K562 (cell line): ENCODE data around the gene PURA. TPM values are rescaled to one million over a fixed set of nuclear protein-coding genes. Genes with fewer than 3 reads are reported as not detected.

Source experiments
- ATAC-seq: fragments of 200-7000 bp; cut with Tn5 transposase; 3 replicates; pipeline ENCODE4 v1.9.1; 2020; ENCODE audit warnings: moderate library complexity
- BruUV-seq: library from RNA; stranded (reverse); fragments of 400-500 nt; replicated peaks from 2 replicates; lab custom pipeline; 2021; lab: Mats Ljungman, UMichigan
- CTCF ChIA-PET: fragments of 300-600 bp; formaldehyde crosslinking; extraction: SDS; loops from one replicate; lab custom pipeline; 2021; ENCODE audit warnings: low intra/inter-chr PET ratio; lab: Yijun Ruan, JAX
- POLR2A ChIA-PET: fragments of 300-600, 350-650 bp; sonication (Branson Sonifier 250); formaldehyde crosslinking; extraction: SDS; loops from one replicate; lab custom pipeline; 2021; ENCODE audit warnings: antibody characterized with exemption, inconsistent platforms; lab: Yijun Ruan, JAX
- DNase-seq, 4 experiments: peaks; one replicate each; pipeline versions ENCODE4 v3.0.0 to v3.0.0-alpha.2; 2011 to 2018; ENCODE audit warnings: low spot score in 3 of 4, mixed read lengths in 3 of 4; ENCODE audit errors: extremely low read depth in 1 of 4
- FAIRE-seq: peaks from 2 replicates; lab custom pipeline; 2011; peaks lifted over from hg19 to GRCh38; lab: Jason Lieb, UNC
- H2AFZ ChIP-seq: 2 replicates; pipeline ENCODE4 v1.6.0; 2011; ENCODE audit warnings: low read depth, low read length, control low read depth, inconsistent platforms
- H3K27ac ChIP-seq: fragments of 200-600 bp; 3 replicates; pipeline ENCODE4 v1.8.0; 2011; ENCODE audit warnings: low read depth, mild to moderate bottlenecking, control low read depth, inconsistent platforms, low read length, moderate library complexity, mixed read lengths; ENCODE audit errors: extremely low read depth
- H3K27me3 ChIP-seq, 2 experiments: fragments of 300-600 bp in 1 of 2; 2 replicates in 1 of 2; 3 replicates in 1 of 2; pipeline versions ENCODE4 v1.6.0 to v1.8.0; 2011; ENCODE audit warnings: inconsistent platforms in 2 of 2, low read length in 2 of 2, mild to moderate bottlenecking in 1 of 2, mixed read lengths in 1 of 2, moderate library complexity in 1 of 2; ENCODE audit not compliant: control insufficient read depth in 2 of 2, insufficient read depth in 2 of 2
- H3K36me3 ChIP-seq: fragments of 300-600 bp; 3 replicates; pipeline ENCODE4 v1.8.0; 2011; ENCODE audit warnings: mild to moderate bottlenecking, low read length, inconsistent platforms; ENCODE audit not compliant: control insufficient read depth, insufficient read depth
- H3K4me1 ChIP-seq, 2 experiments: fragments of 200-600 bp in 1 of 2; replicated peaks in 1 of 2; 2 replicates in 1 of 2; 3 replicates in 1 of 2; pipeline versions ENCODE4 v1.5.1 to v1.8.0; 2011; ENCODE audit warnings: inconsistent platforms in 2 of 2, low read length in 2 of 2, mild to moderate bottlenecking in 1 of 2, mixed read lengths in 1 of 2, moderate library complexity in 1 of 2; ENCODE audit not compliant: control insufficient read depth in 2 of 2, insufficient read depth in 2 of 2
- H3K4me2 ChIP-seq: 2 replicates; pipeline ENCODE4 v1.6.1; 2011; ENCODE audit warnings: low read length, control low read depth, inconsistent platforms, mixed read lengths; ENCODE audit not compliant: insufficient read depth
- H3K4me3 ChIP-seq: fragments of 200-600 bp; sonication (generic), shearing (Covaris generic); 2 replicates; pipeline ENCODE4 v1.5.1; 2016; ENCODE audit warnings: control low read depth, inconsistent platforms
- H3K79me2 ChIP-seq: fragments of 200-600 bp; 3 replicates; pipeline ENCODE4 v1.8.0; 2011; ENCODE audit warnings: low read length, inconsistent platforms; ENCODE audit not compliant: control insufficient read depth, insufficient read depth
- H3K9ac ChIP-seq, 2 experiments: 2 replicates each; pipeline versions ENCODE4 v1.6.0 to v1.6.1; 2011; ENCODE audit warnings: low read depth in 2 of 2, low read length in 2 of 2, control low read depth in 1 of 2, inconsistent platforms in 1 of 2, mild to moderate bottlenecking in 1 of 2, mixed read lengths in 1 of 2; ENCODE audit not compliant: insufficient read depth in 1 of 2
- H3K9me1 ChIP-seq: one replicate; pipeline ENCODE4 v1.6.0; 2011; ENCODE audit warnings: inconsistent platforms, mild to moderate bottlenecking, low read length, moderate library complexity; ENCODE audit not compliant: control insufficient read depth, insufficient read depth
- H3K9me3 ChIP-seq: replicated peaks from 2 replicates; pipeline ENCODE4 v1.5.1; 2011; ENCODE audit warnings: low read depth, low read length, inconsistent platforms; ENCODE audit not compliant: control insufficient read depth, insufficient read depth
- H4K20me1 ChIP-seq: replicated peaks from 2 replicates; pipeline ENCODE4 v1.6.1; 2011; ENCODE audit warnings: low read length, inconsistent platforms, mixed read lengths; ENCODE audit not compliant: control insufficient read depth, insufficient read depth
- CEBPZ ChIP-seq: fragments of 150-350 bp; IDR thresholded peaks from 2 replicates; pipeline ENCODE4 v1.6.1; 2014; ENCODE audit warnings: low read depth, mild to moderate bottlenecking, low read length, borderline replicate concordance
- DEAF1 ChIP-seq: fragments of 450-650 bp; formaldehyde crosslinking; IDR thresholded peaks from 2 replicates; pipeline ENCODE4 v1.4.0; 2020; ENCODE audit warnings: mild to moderate bottlenecking, moderate library complexity
- FOXA1 ChIP-seq: fragments of 450-650 bp; IDR thresholded peaks from 2 replicates; pipeline ENCODE4 v1.6.1; 2016; ENCODE audit warnings: mild to moderate bottlenecking, borderline replicate concordance
- HDAC8 ChIP-seq: fragments of 450-650 bp; IDR thresholded peaks from 2 replicates; pipeline ENCODE4 v1.6.1; 2016; ENCODE audit warnings: mild to moderate bottlenecking, missing genetic modification characterization, moderate library complexity, missing compliant biosample characterization
- HMG20A ChIP-seq: fragments of 450-650 bp; formaldehyde crosslinking; conservative IDR thresholded peaks from 2 replicates; pipeline ENCODE4 v1.4.0; 2020; ENCODE audit warnings: mild to moderate bottlenecking, mixed read lengths
- MBD2 ChIP-seq: sonication (generic); IDR thresholded peaks from 2 replicates; pipeline ENCODE4 v1.6.1; 2016; ENCODE audit warnings: low read depth, borderline replicate concordance
- MLLT1 ChIP-seq, 2 experiments: fragments of 450-650 bp; IDR thresholded peaks; 2 replicates each; pipeline ENCODE4 v1.6.1; 2016
- OTX1 ChIP-seq: fragments of 450-650 bp; formaldehyde crosslinking; IDR thresholded peaks from 2 replicates; pipeline ENCODE4 v1.4.0; 2022; ENCODE audit warnings: mild to moderate bottlenecking
- ZNF668 ChIP-seq: fragments of 250-450 bp; sonication (Bioruptor Pico); IDR thresholded peaks from 2 replicates; pipeline ENCODE4 v1.8.0; 2022; ENCODE audit warnings: mild to moderate bottlenecking, inconsistent platforms
- WGBS: fragments of 100-300 bp; shearing (Covaris generic); methylation state at CpG from one replicate; pipeline ENCODE4 v1.1.6; 2016; ENCODE audit warnings: low coverage, mixed read lengths; ENCODE audit not compliant: insufficient coverage; ENCODE audit errors: missing lambda C conversion rate; 5-methylcytosine and 5-hydroxymethylcytosine counted together
- in situ Hi-C: fragments of 300-500 bp; cut with MboI; formaldehyde crosslinking; loops from 4 replicates; pipeline ENCODE4 v1.15.0; 2018; ENCODE audit warnings: inconsistent platforms, mixed read lengths
- intact Hi-C: fragments of 100-400 bp; cut with micrococcal nuclease; formaldehyde crosslinking; loops from 2 replicates; pipeline ENCODE4 v1.14.2; 2022
- polyA plus RNA-seq, 8 experiments: library from polyadenylated mRNA; depleted of rRNA in 4 of 8; stranded (reverse) in 5 of 8; unstranded in 3 of 8; fragments of >200 nt; fragmentation: Nextera tagmentation in 2 of 8; fragmentation: Illumina TruSeq in 1 of 8; extraction: Ambion mirVana in 2 of 8; extraction: Trizol in 1 of 8; gene quantifications; 2 replicates each; pipeline versions ENCODE4 v1.2.1 to v1.2.3, GENCODE V29; 2011 to 2014; ENCODE audit warnings: inconsistent platforms in 1 of 8, missing spikeins in 1 of 8
- total RNA-seq, 7 experiments: library from RNA; depleted of rRNA in 6 of 7; stranded (reverse); fragments of >200 nt in 6 of 7; fragmentation: Illumina TruSeq in 2 of 7; extraction: Trizol in 2 of 7; gene quantifications; 2 replicates each; pipeline versions ENCODE4 v1.2.1 to v1.2.3, GENCODE V29; 2011 to 2021; ENCODE audit warnings: low replicate concordance in 1 of 7
- TF ChIP-seq, protein P1 (sequence below): IDR thresholded peaks from 2 replicates; pipeline ENCODE4 v1.6.1; 2011; ENCODE audit warnings: borderline replicate concordance, low read depth, mild to moderate bottlenecking, moderate library complexity, low read length; ENCODE audit not compliant: insufficient read depth, poor library complexity, severe bottlenecking

PURA gene
- total and polyA plus RNA-seq, 9 of the 15 experiments (the other 6 are each of a cell fraction or from before 2014, with no cell fraction given): 3.2 to 11.1 (median 5.4) TPM

- TF ChIP-seq FOXA1 (no peak), MBD2 (0 out of 2 replicates have a peak, but pooled peaks have one; percentile 33), HMG20A (CRISPR knock-in tag) (no peak)
These were observed 654 bp downstream of the PURA start (continued) for GRCh38 chr5:140114341-140115185.

DNA sequence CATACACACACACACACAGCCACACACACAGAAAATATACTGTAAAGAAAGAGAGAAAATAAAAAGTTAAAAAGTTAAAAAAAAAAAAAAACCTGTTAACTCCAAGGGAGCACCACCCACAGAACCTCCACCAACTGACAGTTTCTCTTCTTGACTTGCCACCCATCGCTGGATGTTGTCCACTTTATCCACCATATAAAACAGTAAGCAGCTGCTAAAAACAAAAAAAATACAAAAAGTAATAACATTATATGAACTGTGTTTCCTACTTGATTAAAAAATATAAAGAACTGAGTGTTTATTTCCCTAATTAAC is 1.2 kb downstream of the PURA start:
- H3K79me2 ChIP-seq: peaks cover 76% of the 10 kb centered on the region
- BruUV-seq: no TSS peak
- H2AFZ ChIP-seq: no peak overlapping the region
- H3K4me2 ChIP-seq: peak overlapping the region; percentile 96
- no peaks in the 10 kb centered on the region for H3K27me3 ChIP-seq
- no peak for ATAC-seq
- no peaks in the 10 kb centered on the region for H3K9me1 ChIP-seq
- no peaks in the 10 kb centered on the region; the same call in 2 of the 3 replicates for H3K36me3 ChIP-seq
- peaks cover 28 to 30% of the 10 kb centered on the region in 2 experiments for H3K4me1 ChIP-seq
- 0% methylated on average over 1 of the region's 1 CpG for WGBS
- H3K27ac ChIP-seq: no peak overlapping the region
- ChIA-PET POLR2A (interaction anchor here (0.6 to 1.9 kb wide), 3 partner anchors 9 to 463 kb away, joined by 3 to 6 read pairs (median 3); no protein-coding TSS in a partner anchor), CTCF (no interaction called here)
- peak overlapping the region; percentile 74 to 94 for H3K9ac ChIP-seq
- peak; percentile 51 for FAIRE-seq
- H4K20me1 ChIP-seq: peaks cover 6% of the 10 kb centered on the region; the same call in 1 of the 2 replicates
- in situ Hi-C loops (no loop called here), intact Hi-C loops (loop anchor here (10.0 kb wide), 2 partner anchors 600 to 1500 kb away; partner anchors contain the start of gene DIAPH1)
- no peaks in the 10 kb centered on the region for H3K9me3 ChIP-seq
- DNase-seq: no peak
- H3K4me3 ChIP-seq: peak overlapping the region; percentile 65
- TF ChIP-seq OTX1 (CRISPR knock-in tag) (no peak), MLLT1 (IDR thresholded peaks at IDR 0.05) (peak in 1 of 2 experiments; percentile 19; a peak in 1 of 4 replicates), DEAF1 (CRISPR knock-in tag) (no peak), ZNF668 (CRISPR knock-in tag) (no peak), CEBPZ (no peak), HDAC8 (no peak)
- TF ChIP-seq, protein P1, sequence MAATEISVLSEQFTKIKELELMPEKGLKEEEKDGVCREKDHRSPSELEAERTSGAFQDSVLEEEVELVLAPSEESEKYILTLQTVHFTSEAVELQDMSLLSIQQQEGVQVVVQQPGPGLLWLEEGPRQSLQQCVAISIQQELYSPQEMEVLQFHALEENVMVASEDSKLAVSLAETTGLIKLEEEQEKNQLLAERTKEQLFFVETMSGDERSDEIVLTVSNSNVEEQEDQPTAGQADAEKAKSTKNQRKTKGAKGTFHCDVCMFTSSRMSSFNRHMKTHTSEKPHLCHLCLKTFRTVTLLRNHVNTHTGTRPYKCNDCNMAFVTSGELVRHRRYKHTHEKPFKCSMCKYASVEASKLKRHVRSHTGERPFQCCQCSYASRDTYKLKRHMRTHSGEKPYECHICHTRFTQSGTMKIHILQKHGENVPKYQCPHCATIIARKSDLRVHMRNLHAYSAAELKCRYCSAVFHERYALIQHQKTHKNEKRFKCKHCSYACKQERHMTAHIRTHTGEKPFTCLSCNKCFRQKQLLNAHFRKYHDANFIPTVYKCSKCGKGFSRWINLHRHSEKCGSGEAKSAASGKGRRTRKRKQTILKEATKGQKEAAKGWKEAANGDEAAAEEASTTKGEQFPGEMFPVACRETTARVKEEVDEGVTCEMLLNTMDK: no peak
